D341Med (cell line): ENCODE results near the gene AKAP8.

Experiments
- DNase-seq: peaks from one replicate; pipeline ENCODE4 v3.0.0; 2012; ENCODE audit warnings: low spot score

Gene AKAP8

GRCh38 chr19:15332311-15332996 is 47.1 kb downstream of the AKAP8 start, which contains the start of gene BRD4:
Gene BRD4 (minus strand): TSS chr19:15332539. CDS start chr19:15273099, 59,440 bp downstream.
- peak; percentile 96 for DNase-seq

GRCh38 chr19:15331419-15332310 is 47.9 kb downstream of the AKAP8 start:
- DNase-seq, result peak; percentile 89

GRCh38 chr19:15330801-15331418 is 48.7 kb downstream of the AKAP8 start:
- DNase-seq, result no peak

GRCh38 chr19:15328312-15328711 is 51.3 kb downstream of the AKAP8 start:
- no peak for DNase-seq

- DNase-seq, result peak; percentile 80
These were observed 54.6 kb downstream of the AKAP8 start for GRCh38 chr19:15324791-15325519.

GRCh38 chr19:15323496-15324235 is 55.9 kb downstream of the AKAP8 start:
- no peak for DNase-seq

- no peak for DNase-seq
These were observed 57.8 kb downstream of the AKAP8 start for GRCh38 chr19:15321739-15322138.

- DNase-seq, result no peak
These were observed 59.5 kb downstream of the AKAP8 start for GRCh38 chr19:15320116-15320515.

GRCh38 chr19:15318241-15318691 is 61.3 kb downstream of the AKAP8 start:
- DNase-seq, result no peak

- DNase-seq, result no peak
These were observed 62.1 kb downstream of the AKAP8 start for GRCh38 chr19:15317392-15318071.

- DNase-seq, result no peak
These were observed 63.1 kb downstream of the AKAP8 start for GRCh38 chr19:15316498-15316897.

GRCh38 chr19:15315101-15315500 is 64.5 kb downstream of the AKAP8 start:
- no peak for DNase-seq

- no peak for DNase-seq
These were observed 65.8 kb downstream of the AKAP8 start for GRCh38 chr19:15313649-15314279.

- no peak for DNase-seq
These were observed 72.4 kb downstream of the AKAP8 start for GRCh38 chr19:15307169-15307568.

- no peak for DNase-seq
These were observed 73.8 kb downstream of the AKAP8 start for GRCh38 chr19:15305582-15306334.

- no peak for DNase-seq
These were observed 75.4 kb downstream of the AKAP8 start for GRCh38 chr19:15304140-15304705.
